WTC11 (cell line): ENCODE results near the gene CD80. TPM values are rescaled to one million over a fixed set of nuclear protein-coding genes. Genes with fewer than 3 reads are reported as not detected.

ENCODE experiments used
- ATAC-seq: fragments of 200-7000 bp; cut with Tn5 transposase; 2 replicates; pipeline ENCODE4 v1.10.0; 2021; ENCODE audit warnings: mild to moderate bottlenecking, moderate library complexity
- CTCF ChIA-PET: fragments of 300-600 bp; sonication (Branson Sonifier 250); formaldehyde crosslinking; loops from one replicate; lab custom pipeline; 2021; ENCODE audit warnings: antibody characterized with exemption; lab: Charles Lee
- POLR2A ChIA-PET: fragments of 350-600 bp; sonication (Branson Sonifier 250); formaldehyde crosslinking; loops from one replicate; lab custom pipeline; 2021; ENCODE audit warnings: antibody characterized with exemption; lab: Charles Lee
- DNase-seq: peaks from one replicate; pipeline ENCODE4 v3.0.0; 2021; ENCODE audit warnings: low spot score
- H3K27ac Mint-ChIP-seq: 2 replicates; pipeline ENCODE4 v1.8.0; 2021; ENCODE audit warnings: mixed read lengths
- H3K27me3 Mint-ChIP-seq: 2 replicates; pipeline ENCODE4 v1.8.0; 2021; ENCODE audit warnings: low read depth, mild to moderate bottlenecking, moderate library complexity, mixed read lengths
- H3K36me3 Mint-ChIP-seq: 2 replicates; pipeline ENCODE4 v1.8.0; 2021; ENCODE audit warnings: mixed read lengths
- H3K4me1 Mint-ChIP-seq: 2 replicates; pipeline ENCODE4 v1.8.0; 2022; ENCODE audit warnings: mixed read lengths
- H3K4me3 Mint-ChIP-seq: 2 replicates; pipeline ENCODE4 v1.8.0; 2021; ENCODE audit warnings: mild to moderate bottlenecking, moderate library complexity, mixed read lengths
- H3K9me3 Mint-ChIP-seq: 2 replicates; pipeline ENCODE4 v1.8.0; 2021; ENCODE audit warnings: mixed read lengths
- ATF2 ChIP-seq: sonication (generic); formaldehyde crosslinking; IDR thresholded peaks from 2 replicates; pipeline ENCODE4 v1.8.1; 2022; ENCODE audit warnings: low read depth, missing genetic modification reagents, borderline replicate concordance
- ATF6 ChIP-seq: sonication (generic); formaldehyde crosslinking; IDR thresholded peaks from 2 replicates; pipeline ENCODE4 v1.8.1; 2023; ENCODE audit warnings: mild to moderate bottlenecking, missing genetic modification reagents
- CREM ChIP-seq: sonication (generic); formaldehyde crosslinking; IDR thresholded peaks from 2 replicates; pipeline ENCODE4 v1.8.1; 2022; ENCODE audit warnings: mild to moderate bottlenecking, missing genetic modification reagents, moderate library complexity
- E2F1 ChIP-seq: sonication (generic); formaldehyde crosslinking; IDR thresholded peaks from 2 replicates; pipeline ENCODE4 v1.8.0; 2022; ENCODE audit warnings: mild to moderate bottlenecking, missing genetic modification reagents
- E2F4 ChIP-seq: sonication (generic); formaldehyde crosslinking; IDR thresholded peaks from 2 replicates; pipeline ENCODE4 v1.8.1; 2022; ENCODE audit warnings: low read depth, mild to moderate bottlenecking, moderate library complexity, missing genetic modification reagents, borderline replicate concordance
- EMX1 ChIP-seq: fragments of 250-450 bp; sonication (Bioruptor Pico); IDR thresholded peaks from 2 replicates; pipeline ENCODE4 v1.8.0; 2021; ENCODE audit warnings: mild to moderate bottlenecking
- ERG ChIP-seq: fragments of 250-450 bp; sonication (Bioruptor Pico); IDR thresholded peaks from 2 replicates; pipeline ENCODE4 v1.8.0; 2021; ENCODE audit warnings: mild to moderate bottlenecking
- FOXJ3 ChIP-seq: sonication (generic); formaldehyde crosslinking; IDR thresholded peaks from 2 replicates; pipeline ENCODE4 v1.9.0; 2021; ENCODE audit warnings: missing genetic modification reagents, mild to moderate bottlenecking, borderline replicate concordance
- FOXK1 ChIP-seq: sonication (generic); formaldehyde crosslinking; IDR thresholded peaks from 2 replicates; pipeline ENCODE4 v1.8.0; 2022; ENCODE audit warnings: mild to moderate bottlenecking, moderate library complexity, missing genetic modification reagents
- FOXP1 ChIP-seq: sonication (generic); formaldehyde crosslinking; IDR thresholded peaks from 2 replicates; pipeline ENCODE4 v1.8.0; 2022; ENCODE audit warnings: missing genetic modification reagents, mild to moderate bottlenecking, moderate library complexity, borderline replicate concordance
- FOXP4 ChIP-seq: sonication (generic); formaldehyde crosslinking; IDR thresholded peaks from 2 replicates; pipeline ENCODE4 v1.8.0; 2022; ENCODE audit warnings: mild to moderate bottlenecking, missing genetic modification reagents
- IRF2 ChIP-seq: sonication (generic); formaldehyde crosslinking; IDR thresholded peaks from 2 replicates; pipeline ENCODE4 v1.8.0; 2022; ENCODE audit warnings: low read depth, missing genetic modification reagents, borderline replicate concordance
- NFATC4 ChIP-seq: fragments of 250-450 bp; sonication (Bioruptor Pico); IDR thresholded peaks from 2 replicates; pipeline ENCODE4 v1.9.0; 2021; ENCODE audit warnings: mild to moderate bottlenecking
- NR2C2 ChIP-seq: sonication (generic); formaldehyde crosslinking; IDR thresholded peaks from 2 replicates; pipeline ENCODE4 v1.8.0; 2022; ENCODE audit warnings: mild to moderate bottlenecking, missing genetic modification reagents
- NR3C1 ChIP-seq: sonication (generic); formaldehyde crosslinking; conservative IDR thresholded peaks from 2 replicates; pipeline ENCODE4 v1.8.1; 2023; ENCODE audit warnings: low read depth, mild to moderate bottlenecking, missing genetic modification reagents
- OVOL2 ChIP-seq: fragments of 250-450 bp; sonication (Bioruptor Pico); IDR thresholded peaks from 2 replicates; pipeline ENCODE4 v1.9.0; 2021; ENCODE audit warnings: mild to moderate bottlenecking, borderline replicate concordance
- RELA ChIP-seq: sonication (generic); formaldehyde crosslinking; IDR thresholded peaks from 2 replicates; pipeline ENCODE4 v1.8.1; 2022; ENCODE audit warnings: missing genetic modification reagents, mild to moderate bottlenecking, borderline replicate concordance
- SOX15 ChIP-seq: fragments of 250-450 bp; sonication (Bioruptor Pico); IDR thresholded peaks from 2 replicates; pipeline ENCODE4 v1.9.0; 2021; ENCODE audit warnings: mild to moderate bottlenecking
- ZBTB21 ChIP-seq: sonication (generic); formaldehyde crosslinking; IDR thresholded peaks from 2 replicates; pipeline ENCODE4 v1.8.1; 2023; ENCODE audit warnings: mild to moderate bottlenecking, missing genetic modification reagents, borderline replicate concordance
- ZNF219 ChIP-seq: sonication (generic); formaldehyde crosslinking; IDR thresholded peaks from 2 replicates; pipeline ENCODE4 v1.8.0; 2023; ENCODE audit warnings: missing genetic modification reagents, mild to moderate bottlenecking, borderline replicate concordance
- ZNF263 ChIP-seq: sonication (generic); formaldehyde crosslinking; IDR thresholded peaks from 2 replicates; pipeline ENCODE4 v1.8.1; 2022; ENCODE audit warnings: low read depth, mild to moderate bottlenecking, moderate library complexity, missing genetic modification reagents
- ZNF317 ChIP-seq: sonication (generic); formaldehyde crosslinking; IDR thresholded peaks from 2 replicates; pipeline ENCODE4 v1.8.1; 2023; ENCODE audit warnings: low read depth, mild to moderate bottlenecking, moderate library complexity, missing genetic modification reagents, borderline replicate concordance
- ZNF416 ChIP-seq: fragments of 250-450 bp; sonication (Bioruptor Pico); IDR thresholded peaks from 2 replicates; pipeline ENCODE4 v1.9.0; 2021; ENCODE audit warnings: mild to moderate bottlenecking, inconsistent platforms
- ZSCAN18 ChIP-seq: fragments of 250-450 bp; sonication (Bioruptor Pico); IDR thresholded peaks from 2 replicates; pipeline ENCODE4 v2.1.2; 2022; ENCODE audit warnings: mild to moderate bottlenecking, moderate library complexity
- total RNA-seq: library from RNA; stranded (reverse); gene quantifications from 3 replicates; pipeline ENCODE4 v1.2.3, GENCODE V29; 2021

CD80 gene
- total RNA-seq, 1 experiment from 2014 or later: 0.24 TPM

- Mint-ChIP-seq H3K9me3 (no peaks in the 10 kb centered on the region), H3K4me1 (peaks cover 12% of the 10 kb centered on the region), H3K27ac (no peak overlapping the region), H3K36me3 (no peaks in the 10 kb centered on the region), H3K4me3 (no peak overlapping the region)
- DNase-seq: no peak
- CTCF ChIA-PET: interaction anchor here (1.0 kb wide), 1 partner anchor 10 kb away, joined by 3 read pairs; no protein-coding TSS in a partner anchor
- TF ChIP-seq EMX1 (CRISPR knock-in tag): no peak
- TF ChIP-seq E2F1 (CRISPR knock-in tag): no peak
- TF ChIP-seq ZNF317: no peak
- no peak for TF ChIP-seq ATF2 (CRISPR knock-in tag)
- TF ChIP-seq ZNF263 (CRISPR knock-in tag): no peak
- TF ChIP-seq NR2C2 (CRISPR knock-in tag): no peak
- no peak for TF ChIP-seq ZSCAN18 (CRISPR knock-in tag)
- TF ChIP-seq ATF6 (CRISPR knock-in tag): no peak
- no peak for TF ChIP-seq ZBTB21 (CRISPR knock-in tag)
- no peak for TF ChIP-seq ZNF416 (CRISPR knock-in tag)
- no peak for TF ChIP-seq RELA (CRISPR knock-in tag)
- TF ChIP-seq ERG (CRISPR knock-in tag): no peak
- TF ChIP-seq FOXJ3 (CRISPR knock-in tag): no peak
- TF ChIP-seq NFATC4: no peak
- TF ChIP-seq, all 79 proteins: peak for 0
- no peak for ATAC-seq
- no peaks in the 10 kb centered on the region; the same call in 1 of the 2 replicates for H3K27me3 Mint-ChIP-seq
- POLR2A ChIA-PET: no interaction called here
Measured at GRCh38 chr3:119598410-119599098, 39.1 kb upstream of the CD80 start.

- Mint-ChIP-seq H3K27ac (no peak within 1 kb of the TSS), H3K9me3 (no peaks in the 10 kb centered on the region), H3K36me3 (no peaks in the 10 kb centered on the region), H3K4me3 (no peak within 1 kb of the TSS), H3K4me1 (peaks cover 7% of the 10 kb centered on the region), H3K27me3 (no peaks in the 10 kb centered on the region; the same call in 1 of the 2 replicates)
- no peak for DNase-seq
- no peak for ATAC-seq
- POLR2A ChIA-PET: no interaction called here
- CTCF ChIA-PET: no interaction called here
- TF ChIP-seq SOX15 (CRISPR knock-in tag) (no peak), IRF2 (CRISPR knock-in tag) (no peak), E2F4 (CRISPR knock-in tag) (no peak), NR3C1 (CRISPR knock-in tag) (no peak), NR2C2 (CRISPR knock-in tag) (no peak), FOXK1 (CRISPR knock-in tag) (no peak), FOXP4 (CRISPR knock-in tag) (no peak), FOXP1 (CRISPR knock-in tag) (no peak), EMX1 (CRISPR knock-in tag) (no peak), CREM (CRISPR knock-in tag) (no peak), OVOL2 (CRISPR knock-in tag) (no peak), ZNF219 (CRISPR knock-in tag) (no peak)
Measured at GRCh38 chr3:119597548-119598288, 38.3 kb upstream of the CD80 start, which contains the start of gene PLA1A. Gene PLA1A, plus strand, starts transcription at chr3:119597885. Its CDS starts 29 bp downstream, at chr3:119597914.
